MCF 10A (cell line): Measurements from ENCODE around the gene ZSWIM8. TPM values are rescaled to one million over a fixed set of nuclear protein-coding genes. Genes with fewer than 3 reads are reported as not detected.

Experiments used
- BruUV-seq: library from RNA; stranded (reverse); fragments of 400-500 nt; replicated peaks from 2 replicates; lab custom pipeline; 2021; lab: Mats Ljungman, UMichigan
- CTCF ChIA-PET: fragments of 300-600 bp; sonication (Branson Sonifier 250); formaldehyde crosslinking; extraction: SDS; loops from one replicate; lab custom pipeline; 2021; ENCODE audit warnings: antibody characterized with exemption, inconsistent platforms; lab: Yijun Ruan, JAX
- POLR2A ChIA-PET: fragments of 300-600, 350-650 bp; sonication (Branson Sonifier 250); formaldehyde crosslinking; extraction: SDS; loops from one replicate; lab custom pipeline; 2020; ENCODE audit warnings: antibody characterized with exemption, inconsistent platforms; lab: Yijun Ruan, JAX
- DNase-seq: peaks from one replicate; pipeline ENCODE4 v3.0.0-alpha.2; 2018; ENCODE audit not compliant: unreplicated experiment
- H3K27ac Mint-ChIP-seq: one replicate; pipeline ENCODE4 v1.8.0; 2022; ENCODE audit warnings: mild to moderate bottlenecking, low read depth, mixed read lengths; ENCODE audit not compliant: unreplicated experiment
- H3K27me3 Mint-ChIP-seq: one replicate; pipeline ENCODE4 v1.8.0; 2022; ENCODE audit warnings: mixed read lengths; ENCODE audit not compliant: insufficient read depth, unreplicated experiment
- H3K36me3 Mint-ChIP-seq: one replicate; pipeline ENCODE4 v1.8.0; 2022; ENCODE audit warnings: mild to moderate bottlenecking, moderate library complexity, mixed read lengths; ENCODE audit not compliant: insufficient read depth, unreplicated experiment
- H3K4me1 Mint-ChIP-seq: one replicate; pipeline ENCODE4 v1.8.0; 2022; ENCODE audit warnings: mixed read lengths; ENCODE audit not compliant: insufficient read depth, unreplicated experiment
- H3K4me3 Mint-ChIP-seq: one replicate; pipeline ENCODE4 v1.8.0; 2022; ENCODE audit warnings: mild to moderate bottlenecking, moderate library complexity, mixed read lengths; ENCODE audit not compliant: unreplicated experiment
- H3K9me3 Mint-ChIP-seq: one replicate; pipeline ENCODE4 v1.8.0; 2022; ENCODE audit warnings: mixed read lengths; ENCODE audit not compliant: unreplicated experiment
- intact Hi-C: fragments of 100-400 bp; cut with micrococcal nuclease; formaldehyde crosslinking; loops from 2 replicates; pipeline ENCODE4 v1.14.1; 2022
- total RNA-seq: library from RNA; stranded (reverse); gene quantifications from 2 replicates; pipeline ENCODE4 v1.2.3, GENCODE V29; 2022
- TF ChIP-seq, protein P1 (sequence below): fragments of 200-600 bp; IDR thresholded peaks from one replicate; pipeline ENCODE4 v1.8.0; 2022; ENCODE audit warnings: antibody characterized with exemption, mild to moderate bottlenecking; ENCODE audit not compliant: unreplicated experiment

The ZSWIM8 gene
- total RNA-seq, 1 experiment from 2014 or later: 84.2 TPM

DNA sequence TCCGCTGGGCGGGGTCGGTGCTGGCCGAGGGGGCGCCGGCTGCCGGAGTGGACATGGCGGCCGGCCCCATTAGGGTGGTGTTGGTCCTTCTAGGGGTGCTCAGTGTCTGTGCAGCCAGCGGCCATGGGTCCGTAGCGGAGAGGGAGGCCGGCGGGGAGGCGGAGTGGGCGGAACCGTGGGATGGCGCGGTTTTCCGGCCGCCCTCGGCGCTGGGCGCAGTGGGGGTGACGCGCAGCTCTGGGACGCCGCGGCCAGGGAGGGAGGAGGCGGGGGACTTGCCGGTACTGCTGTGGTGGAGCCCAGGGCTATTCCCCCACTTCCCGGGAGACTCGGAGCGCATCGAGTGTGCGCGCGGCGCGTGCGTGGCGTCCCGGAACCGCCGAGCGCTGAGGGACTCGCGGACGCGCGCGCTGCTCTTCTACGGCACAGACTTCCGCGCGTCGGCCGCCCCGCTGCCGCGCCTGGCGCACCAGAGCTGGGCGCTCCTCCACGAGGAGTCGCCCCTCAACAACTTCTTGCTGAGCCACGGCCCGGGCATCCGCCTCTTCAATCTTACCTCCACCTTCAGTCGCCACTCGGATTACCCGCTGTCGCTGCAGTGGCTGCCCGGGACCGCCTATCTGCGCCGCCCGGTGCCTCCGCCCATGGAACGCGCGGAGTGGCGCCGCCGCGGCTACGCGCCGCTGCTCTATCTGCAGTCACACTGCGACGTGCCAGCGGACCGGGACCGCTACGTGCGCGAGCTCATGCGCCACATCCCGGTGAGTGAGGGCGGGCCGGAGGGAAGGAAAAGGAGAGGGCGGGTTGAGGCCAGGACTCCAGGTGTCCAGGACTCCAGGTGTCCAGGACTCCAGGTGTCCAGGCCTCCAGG, 12.9 kb upstream of the ZSWIM8 start:
- Mint-ChIP-seq H3K36me3 (peaks cover 81% of the 10 kb centered on the region), H3K27ac (peak overlapping the region; percentile 79), H3K4me3 (peak overlapping the region; percentile 92), H3K9me3 (no peaks in the 10 kb centered on the region), H3K4me1 (peaks cover 31% of the 10 kb centered on the region), H3K27me3 (no peaks in the 10 kb centered on the region)
- ChIA-PET POLR2A (interaction anchor here (0.6 to 6.7 kb wide), 19 partner anchors 10 to 1344 kb away, joined by 3 to 202 read pairs (median 5); partner anchors contain the start of genes CHCHD1, SEC24C and ZSWIM8), CTCF (interaction anchor here (0.5 to 1.2 kb wide), 7 partner anchors 10 to 107 kb away, joined by 3 to 5 read pairs (median 3); no protein-coding TSS in a partner anchor)
- BruUV-seq: no TSS peak
- DNase-seq: peak; percentile 73
- intact Hi-C loops: loop anchor here (1.0 to 5.0 kb wide), 2 partner anchors 10 to 40 kb away; partner anchors contain the start of gene CHCHD1
- TF ChIP-seq, protein P1, sequence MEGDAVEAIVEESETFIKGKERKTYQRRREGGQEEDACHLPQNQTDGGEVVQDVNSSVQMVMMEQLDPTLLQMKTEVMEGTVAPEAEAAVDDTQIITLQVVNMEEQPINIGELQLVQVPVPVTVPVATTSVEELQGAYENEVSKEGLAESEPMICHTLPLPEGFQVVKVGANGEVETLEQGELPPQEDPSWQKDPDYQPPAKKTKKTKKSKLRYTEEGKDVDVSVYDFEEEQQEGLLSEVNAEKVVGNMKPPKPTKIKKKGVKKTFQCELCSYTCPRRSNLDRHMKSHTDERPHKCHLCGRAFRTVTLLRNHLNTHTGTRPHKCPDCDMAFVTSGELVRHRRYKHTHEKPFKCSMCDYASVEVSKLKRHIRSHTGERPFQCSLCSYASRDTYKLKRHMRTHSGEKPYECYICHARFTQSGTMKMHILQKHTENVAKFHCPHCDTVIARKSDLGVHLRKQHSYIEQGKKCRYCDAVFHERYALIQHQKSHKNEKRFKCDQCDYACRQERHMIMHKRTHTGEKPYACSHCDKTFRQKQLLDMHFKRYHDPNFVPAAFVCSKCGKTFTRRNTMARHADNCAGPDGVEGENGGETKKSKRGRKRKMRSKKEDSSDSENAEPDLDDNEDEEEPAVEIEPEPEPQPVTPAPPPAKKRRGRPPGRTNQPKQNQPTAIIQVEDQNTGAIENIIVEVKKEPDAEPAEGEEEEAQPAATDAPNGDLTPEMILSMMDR: no peak

DNA sequence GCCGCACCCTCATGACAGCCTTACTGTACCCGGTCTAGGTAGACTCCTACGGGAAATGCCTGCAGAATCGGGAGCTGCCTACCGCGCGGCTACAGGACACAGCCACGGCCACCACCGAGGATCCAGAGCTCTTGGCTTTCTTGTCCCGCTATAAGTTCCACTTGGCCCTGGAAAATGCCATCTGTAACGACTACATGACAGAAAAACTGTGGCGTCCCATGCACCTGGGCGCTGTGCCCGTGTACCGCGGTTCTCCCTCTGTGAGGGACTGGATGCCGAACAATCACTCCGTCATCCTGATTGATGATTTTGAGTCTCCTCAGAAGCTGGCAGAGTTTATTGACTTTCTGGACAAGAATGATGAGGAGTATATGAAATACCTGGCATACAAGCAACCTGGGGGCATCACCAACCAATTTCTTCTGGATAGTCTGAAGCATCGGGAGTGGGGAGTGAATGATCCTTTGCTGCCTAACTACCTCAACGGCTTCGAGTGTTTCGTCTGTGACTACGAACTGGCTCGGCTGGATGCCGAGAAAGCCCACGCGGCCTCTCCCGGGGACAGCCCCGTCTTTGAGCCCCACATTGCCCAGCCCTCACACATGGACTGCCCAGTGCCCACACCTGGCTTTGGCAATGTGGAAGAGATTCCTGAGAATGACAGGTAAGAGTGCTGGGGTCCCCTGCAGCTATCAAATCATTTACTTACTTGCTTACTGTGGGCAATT, 12.1 kb upstream of the ZSWIM8 start:
- H3K36me3 Mint-ChIP-seq: peaks cover 80% of the 10 kb centered on the region
- no peak for DNase-seq
- H3K27me3 Mint-ChIP-seq: no peaks in the 10 kb centered on the region
- H3K27ac Mint-ChIP-seq: peak overlapping the region; percentile 79
- TF ChIP-seq, protein P1: no peak
- no peaks in the 10 kb centered on the region for H3K9me3 Mint-ChIP-seq
- ChIA-PET POLR2A (interaction anchor here (0.6 to 6.7 kb wide), 18 partner anchors 10 to 1343 kb away, joined by 3 to 202 read pairs (median 6); partner anchors contain the start of genes CHCHD1, SEC24C and ZSWIM8), CTCF (interaction anchor here (0.5 to 1.2 kb wide), 9 partner anchors 8 to 247 kb away, joined by 3 to 5 read pairs (median 3); partner anchors contain the start of gene SEC24C)
- peak overlapping the region; percentile 92 for H3K4me3 Mint-ChIP-seq
- intact Hi-C loops: loop anchor here (5.0 kb wide), 1 partner anchor 41 kb away; no protein-coding TSS in a partner anchor
- BruUV-seq: TSS peak; percentile 8
- H3K4me1 Mint-ChIP-seq: peaks cover 31% of the 10 kb centered on the region

DNA sequence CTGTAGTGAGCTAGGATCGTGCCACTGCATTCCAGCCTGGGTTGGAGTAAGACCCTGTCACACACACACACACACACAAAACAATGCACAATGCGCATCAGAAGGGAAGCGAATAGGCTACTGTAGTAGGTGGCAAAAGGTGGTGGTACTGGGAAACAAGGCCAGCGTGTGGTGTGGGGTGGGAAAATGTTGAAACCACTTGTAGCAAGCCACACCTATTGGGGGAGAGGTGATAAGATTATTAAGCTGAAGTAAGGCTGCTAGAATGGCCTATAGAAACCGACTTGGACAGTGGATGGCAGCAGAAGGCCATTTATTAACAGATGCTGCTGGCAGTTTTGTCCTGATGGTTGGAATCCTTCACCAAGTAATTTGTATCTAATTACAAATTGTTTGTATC, 10.8 kb upstream of the ZSWIM8 start:
- CTCF ChIA-PET: interaction anchor here (1.0 to 1.3 kb wide), 2 partner anchors 9 to 166 kb away, joined by 4 to 5 read pairs; no protein-coding TSS in a partner anchor

More for the DNA sequence above, 10.8 kb upstream of the ZSWIM8 start:
- Mint-ChIP-seq H3K4me3 (peak overlapping the region; percentile 92), H3K9me3 (no peaks in the 10 kb centered on the region), H3K4me1 (peaks cover 31% of the 10 kb centered on the region), H3K27ac (peak overlapping the region; percentile 20), H3K36me3 (peaks cover 80% of the 10 kb centered on the region), H3K27me3 (no peaks in the 10 kb centered on the region)
- POLR2A ChIA-PET: interaction anchor here (1.2 to 6.7 kb wide), 6 partner anchors 9 to 44 kb away, joined by 6 to 202 read pairs (median 48); partner anchors contain the start of genes CHCHD1, SEC24C and ZSWIM8
- TF ChIP-seq, protein P1: peak; percentile 6
- intact Hi-C loops: loop anchor here (1.0 to 5.0 kb wide), 2 partner anchors 42 to 105 kb away; no protein-coding TSS in a partner anchor
- no TSS peak for BruUV-seq
- peak; percentile 42 for DNase-seq
